Left hindlimb (tissue), 1 donor: ENCODE measurements around the gene LTV1.
"Not testable (repeated sequence)": the region's sequence is repeated elsewhere in the genome, so short reads cannot be mapped to it uniquely, and the experiment has no call there.

Experiments
- DNase-seq: peaks from one replicate; pipeline ENCODE4 v3.0.0-alpha.2; 2018

The LTV1 gene

DNA sequence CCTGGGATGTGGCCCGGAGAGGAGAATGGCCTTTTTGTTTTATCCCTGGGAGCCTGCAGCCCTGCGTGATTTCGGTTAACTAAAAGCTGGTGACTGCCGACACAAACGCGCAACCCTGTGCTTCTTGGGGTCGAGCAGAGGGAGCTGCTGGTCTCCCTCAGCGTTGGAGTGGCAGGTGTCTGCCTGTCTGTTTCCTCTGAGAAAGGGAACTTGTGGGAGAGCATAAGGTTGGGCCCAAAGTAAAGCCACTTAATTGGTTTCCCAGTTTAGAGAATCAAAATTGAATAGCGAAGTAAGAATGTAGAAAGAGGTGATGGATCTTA is 500 bp downstream of the LTV1 start:
- no peak for DNase-seq

GRCh38 chr6:143844006-143844405 is 868 bp downstream of the LTV1 start:
- no peak for DNase-seq

- no peak for DNase-seq
These were observed 1.9 kb downstream of the LTV1 start for GRCh38 chr6:143845033-143845432.

DNA sequence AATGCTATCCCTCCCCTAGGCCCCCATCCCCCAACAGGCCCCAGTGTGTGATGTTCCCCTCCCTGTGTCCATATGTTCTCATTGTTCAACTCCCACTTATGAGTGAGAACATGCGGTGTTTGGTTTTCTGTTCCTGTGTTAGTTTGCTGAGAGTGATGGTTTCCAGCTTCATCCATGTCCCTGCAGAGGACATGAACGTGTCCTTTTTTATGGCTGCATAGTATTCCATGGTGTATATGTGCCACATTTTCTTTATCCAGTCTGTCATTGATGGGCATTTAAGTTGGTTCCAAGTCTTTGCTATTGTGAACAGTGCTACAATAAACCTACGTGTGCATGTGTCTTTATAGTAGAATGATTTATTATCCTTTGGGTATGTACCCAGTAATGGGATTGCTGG is 8.6 kb downstream of the LTV1 start:
- DNase-seq = not testable (repeated sequence)

DNA sequence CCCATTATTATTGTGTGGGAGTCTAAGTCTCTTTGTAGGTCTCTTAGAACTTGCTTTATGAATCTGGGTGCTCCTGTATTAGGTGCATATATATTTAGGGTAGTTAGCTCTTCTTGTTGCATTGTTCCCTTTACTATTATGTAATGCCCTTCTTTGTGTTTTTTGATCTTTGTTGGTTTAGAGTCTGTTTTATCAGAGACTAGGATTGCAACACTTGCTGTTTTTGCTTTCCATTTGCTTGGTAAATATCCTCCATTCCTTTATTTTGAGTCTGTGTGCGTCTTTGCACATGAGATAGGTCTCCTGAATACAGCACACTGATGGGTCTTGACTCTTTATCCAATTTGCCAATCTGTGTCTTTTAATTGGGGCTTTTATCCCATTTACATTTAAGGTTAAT is 11.9 kb downstream of the LTV1 start:
- DNase-seq = not testable (repeated sequence)

DNA sequence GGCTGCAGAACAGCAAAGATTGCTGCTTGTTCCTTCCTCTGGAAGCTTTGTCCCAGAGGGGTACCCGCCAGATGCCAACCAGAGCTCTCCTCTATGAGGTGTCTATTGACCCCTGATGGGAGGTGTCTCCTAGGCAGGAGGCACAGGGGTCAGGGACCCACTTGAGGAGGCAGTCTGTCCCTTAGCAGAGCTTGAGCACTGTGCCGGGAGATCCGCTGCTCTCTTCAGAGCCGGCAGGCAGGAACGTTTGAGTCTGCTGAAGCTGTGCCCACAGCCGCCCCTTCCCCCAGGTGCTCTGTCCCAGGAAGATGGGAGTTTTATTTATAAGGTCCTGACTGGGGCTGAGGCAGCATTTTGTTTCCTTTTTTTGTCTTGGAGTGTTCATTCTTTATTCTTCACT is 13.6 kb downstream of the LTV1 start:
- DNase-seq = not testable (repeated sequence)

GRCh38 chr6:143857651-143858050 is 14.5 kb downstream of the LTV1 start:
- DNase-seq = no peak

DNA sequence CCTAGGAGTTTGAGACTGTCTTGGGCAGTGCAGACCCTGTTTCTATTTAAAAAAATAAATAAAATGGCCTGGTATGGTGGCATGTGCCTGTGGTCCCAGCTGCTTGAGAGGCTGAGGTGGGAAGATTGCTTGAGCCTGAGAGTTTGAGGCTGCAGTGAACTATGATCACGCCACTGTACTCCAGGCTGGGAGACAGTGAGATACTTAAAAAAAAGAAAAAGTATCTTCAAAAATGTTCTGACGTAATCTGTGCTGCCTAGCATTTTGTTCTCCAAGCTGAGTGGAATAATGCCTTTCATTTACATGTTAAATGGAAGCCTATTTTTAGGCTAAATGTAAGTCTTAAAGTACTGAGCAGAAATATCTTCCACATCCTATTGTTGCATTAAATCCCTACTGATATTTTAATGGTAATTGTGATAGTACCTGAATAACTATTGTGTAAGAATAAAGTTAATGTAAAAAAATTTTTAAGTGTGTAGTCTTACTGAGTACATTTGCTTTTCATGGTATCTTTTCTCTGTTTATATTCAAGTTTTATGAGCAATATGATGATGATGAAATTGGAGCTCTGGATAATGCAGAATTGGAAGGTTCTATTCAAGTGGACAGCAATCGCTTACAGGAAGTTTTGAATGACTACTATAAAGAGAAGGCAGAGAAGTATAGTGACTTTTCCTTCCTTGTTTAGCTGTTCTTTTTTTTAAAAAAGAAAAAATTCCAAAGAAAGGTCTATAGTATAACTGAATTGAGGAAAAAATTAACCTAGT is 16.9 kb downstream of the LTV1 start:
- DNase-seq = no peak

DNA sequence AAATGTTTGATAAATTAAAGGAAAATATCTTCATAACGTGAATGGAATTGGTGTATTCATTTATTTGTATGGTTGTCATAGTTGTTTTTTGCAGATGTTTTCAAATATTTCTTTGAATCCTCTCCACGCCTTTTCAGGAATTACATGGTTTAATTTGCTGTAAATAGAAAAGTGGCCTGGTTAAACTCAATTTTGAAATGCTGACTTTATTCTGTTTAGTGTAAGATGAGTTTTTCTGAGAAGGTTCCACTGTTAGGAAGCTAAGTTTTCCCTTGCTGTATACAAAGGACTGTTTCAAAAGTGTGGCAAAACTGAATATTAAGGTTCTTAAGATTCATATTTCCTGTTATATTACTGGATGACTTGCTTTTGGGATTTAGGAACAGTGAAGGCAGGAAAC is 20.6 kb downstream of the LTV1 start:
- no peak for DNase-seq

DNA sequence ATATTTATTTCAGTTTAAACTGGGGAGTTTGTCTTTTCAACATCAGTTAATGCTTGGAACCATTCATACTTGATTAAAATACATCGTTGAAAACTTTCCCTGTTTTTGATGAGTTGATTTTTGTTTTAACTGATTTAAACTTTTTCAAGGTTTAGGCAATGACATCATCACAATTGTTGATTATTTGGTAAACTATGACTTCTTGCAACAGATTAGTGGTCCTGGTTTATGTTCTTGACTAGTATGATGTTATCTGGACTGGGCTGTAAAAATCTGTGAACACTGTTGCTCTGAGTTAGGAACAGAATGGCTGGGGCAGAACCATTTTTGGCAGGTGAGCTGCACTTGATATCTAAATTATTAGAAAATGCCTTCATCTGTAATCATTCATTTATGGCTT is 21.1 kb downstream of the LTV1 start, which contains the start of gene ZC2HC1B:
Gene ZC2HC1B, plus strand, starts transcription at position 241 of the 400 bp plus-strand sequence. Its CDS starts 66 bp downstream, at position 307.
- no peak for DNase-seq

DNA sequence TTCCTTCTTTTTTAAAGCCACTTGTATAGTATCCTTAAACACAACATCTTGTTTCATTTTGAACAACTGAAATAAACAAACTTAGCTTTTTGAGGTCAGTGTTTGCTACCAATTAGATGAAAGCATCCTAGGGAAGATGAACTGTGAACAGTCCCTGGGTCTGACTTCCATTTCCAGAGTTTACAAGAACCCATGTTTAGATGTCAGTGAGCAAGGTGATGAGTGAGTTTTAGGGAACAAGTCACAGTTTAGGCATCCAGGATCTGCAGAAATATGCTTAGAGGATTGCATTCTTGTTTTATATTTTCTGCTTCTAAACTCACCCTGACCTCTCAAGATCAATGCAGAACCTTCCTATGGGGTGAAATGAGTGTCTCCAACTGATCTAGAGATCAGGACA is 24.1 kb downstream of the LTV1 start:
- DNase-seq = no peak

GRCh38 chr6:143868808-143869207 is 25.7 kb downstream of the LTV1 start:
- not testable (repeated sequence) for DNase-seq

- DNase-seq = not testable (repeated sequence)
These were observed 28.1 kb downstream of the LTV1 start for GRCh38 chr6:143871202-143871730.

GRCh38 chr6:143872201-143872600 is 29.1 kb downstream of the LTV1 start:
- no peak for DNase-seq

- not testable (repeated sequence) for DNase-seq
These were observed 30.5 kb downstream of the LTV1 start for GRCh38 chr6:143873600-143873999.

DNA sequence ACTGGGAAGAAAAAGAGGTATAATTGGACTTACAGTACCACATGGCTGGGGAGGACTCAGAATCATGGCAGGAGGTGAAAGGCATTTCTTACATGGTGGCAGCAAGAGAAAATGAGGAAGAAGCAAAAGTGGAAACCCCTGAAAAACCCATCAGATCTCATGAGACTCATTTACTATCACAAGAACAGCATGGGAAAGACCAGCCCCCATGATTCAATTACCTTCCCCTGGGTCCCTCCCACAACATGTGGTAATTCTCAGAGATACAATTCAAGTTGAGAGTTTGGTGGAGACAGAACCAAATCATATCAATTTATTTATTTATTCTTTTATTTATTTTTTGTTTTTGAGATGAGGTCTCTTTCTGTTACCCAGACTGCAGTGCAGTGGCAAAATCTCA is 31.4 kb downstream of the LTV1 start:
- not testable (repeated sequence) for DNase-seq

GRCh38 chr6:143877584-143878271 is 34.6 kb downstream of the LTV1 start:
- no peak for DNase-seq

GRCh38 chr6:143878272-143878760 is 35.2 kb downstream of the LTV1 start:
- no peak for DNase-seq

GRCh38 chr6:143880412-143880811 is 37.3 kb downstream of the LTV1 start:
- DNase-seq = no peak

DNA sequence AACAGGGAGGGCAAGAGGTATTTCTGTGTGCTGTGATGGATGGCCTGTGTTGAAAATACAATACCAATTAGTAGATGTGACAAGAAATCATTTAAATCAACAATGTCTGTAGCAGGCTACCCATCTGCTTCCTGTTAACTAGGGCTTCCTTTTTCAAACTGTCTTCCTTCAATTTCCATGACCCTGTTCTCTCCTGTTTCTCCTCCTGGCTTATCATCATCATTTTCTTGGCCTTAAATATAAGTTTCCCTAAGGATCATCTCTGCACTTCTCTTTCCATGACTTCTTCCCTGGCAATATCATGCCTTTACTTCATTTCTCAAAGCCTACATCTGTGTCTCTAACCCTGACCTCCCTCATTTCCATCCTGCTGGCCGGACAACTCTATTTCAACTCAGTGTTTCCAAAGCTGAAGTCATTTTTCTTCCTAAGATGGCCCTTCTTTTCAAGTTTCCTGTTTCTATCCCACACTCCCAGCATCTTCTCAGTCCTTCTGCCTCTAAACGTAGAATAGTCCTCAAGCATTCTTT is 39.3 kb downstream of the LTV1 start:
- DNase-seq = no peak

DNA sequence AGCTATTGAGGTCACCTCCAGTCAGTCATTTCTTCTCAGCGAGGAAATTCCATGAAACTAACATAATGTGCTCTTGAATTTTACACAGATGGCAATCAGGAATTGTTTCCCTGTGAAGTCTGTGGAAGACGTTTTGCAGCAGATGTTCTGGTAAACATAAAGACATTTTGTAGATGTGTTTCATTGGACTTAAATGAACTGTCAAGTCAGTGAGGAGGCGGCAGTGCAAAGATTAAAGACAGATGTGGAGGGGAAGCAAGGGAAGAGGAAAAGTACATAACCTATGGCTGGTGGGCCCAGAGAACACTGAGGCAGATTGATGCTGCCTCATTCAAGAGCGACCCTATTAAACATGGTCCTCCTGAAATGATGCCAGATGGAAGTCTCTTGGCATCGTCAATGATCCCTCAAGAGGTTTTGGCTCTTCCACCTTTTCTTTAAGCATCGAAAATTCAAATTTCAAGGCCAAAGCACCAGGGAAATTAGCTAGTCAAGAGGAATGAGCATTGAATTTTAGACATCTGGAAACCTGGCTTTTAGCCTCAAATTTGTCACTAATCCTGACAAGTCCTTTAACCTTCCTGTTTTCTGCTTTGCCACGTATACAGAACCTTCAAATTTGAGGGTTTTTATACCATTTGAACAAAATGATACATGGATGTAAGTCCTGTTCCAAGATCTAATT is 41.2 kb downstream of the LTV1 start:
- DNase-seq = peak; percentile 59

DNA sequence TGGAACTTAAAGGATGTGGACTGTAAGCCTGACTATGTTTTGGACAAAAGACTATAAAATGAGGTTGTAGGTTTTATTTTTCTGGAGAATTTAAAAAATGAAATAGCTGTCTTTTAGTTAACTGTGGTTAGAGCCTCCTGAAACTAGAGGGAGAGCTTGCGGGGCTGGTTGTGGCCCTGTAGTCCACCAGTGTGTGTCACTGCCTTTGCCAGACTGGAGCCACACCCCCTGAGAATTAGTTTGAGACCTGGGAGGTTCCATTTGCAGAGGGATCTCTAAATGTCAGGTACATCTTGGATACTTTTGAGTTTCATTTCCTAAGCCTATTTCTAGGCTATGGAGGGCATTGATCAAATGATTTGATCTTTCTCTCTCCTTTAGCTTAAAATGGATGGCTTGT is 42.0 kb downstream of the LTV1 start:
- no peak for DNase-seq

DNA sequence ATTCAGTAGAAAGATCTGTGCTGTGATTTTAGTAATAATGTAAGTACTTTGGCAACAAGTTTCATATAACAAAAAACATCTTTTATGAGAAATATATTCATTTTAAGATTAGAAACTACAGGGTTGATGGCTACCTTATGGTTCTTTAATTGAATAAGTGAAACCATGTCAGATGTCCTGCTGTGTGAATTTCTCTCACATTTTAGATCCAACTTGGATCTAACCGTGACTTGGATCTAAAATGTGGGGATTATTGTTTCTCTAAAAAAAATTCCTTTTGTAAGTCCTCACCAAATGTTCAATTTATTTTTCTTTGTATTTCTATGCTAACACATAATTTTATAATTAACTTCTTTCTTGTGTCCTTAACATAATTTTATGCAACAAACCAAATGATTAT is 51.5 kb downstream of the LTV1 start:
- DNase-seq = no peak
